Activated CD4-positive, alpha-beta T cell treated with anti-CD3 and anti-CD28 coated beads, Interleukin-2, amount 10 ng/mL, durations not matched to agents 7 days and 5 days (primary cell): ENCODE data around the gene CACNA1B. TPM values are rescaled to one million over a fixed set of nuclear protein-coding genes. Genes with fewer than 3 reads are reported as not detected.
"Not testable (repeated sequence)": the region's sequence is repeated elsewhere in the genome, so short reads cannot be mapped to it uniquely, and the experiment has no call there.

Experiments
- CTCF ChIA-PET: fragments of 350-600 bp; sonication (Branson Sonifier 250); formaldehyde crosslinking; loops from one replicate; lab custom pipeline; 2021; ENCODE audit warnings: antibody characterized with exemption; lab: Charles Lee
- POLR2A ChIA-PET: fragments of 350-600 bp; sonication (Branson Sonifier 250); formaldehyde crosslinking; loops from one replicate; lab custom pipeline; 2021; ENCODE audit warnings: antibody characterized with exemption; lab: Charles Lee
- DNase-seq: peaks from one replicate; pipeline ENCODE4 v3.0.0-alpha.2; 2020
- H3K27ac Mint-ChIP-seq: one replicate; pipeline ENCODE4 v1.8.0; 2021; ENCODE audit warnings: mild to moderate bottlenecking, moderate library complexity, mixed read lengths
- H3K27me3 Mint-ChIP-seq: one replicate; pipeline ENCODE4 v1.8.0; 2021; ENCODE audit warnings: mixed read lengths
- H3K36me3 Mint-ChIP-seq: one replicate; pipeline ENCODE4 v1.8.0; 2021; ENCODE audit warnings: low read depth, mixed read lengths
- H3K4me1 Mint-ChIP-seq: one replicate; pipeline ENCODE4 v1.8.0; 2021; ENCODE audit warnings: mixed read lengths
- H3K4me3 Mint-ChIP-seq: one replicate; pipeline ENCODE4 v1.8.0; 2021; ENCODE audit warnings: mild to moderate bottlenecking, moderate library complexity, mixed read lengths
- H3K9me3 Mint-ChIP-seq: one replicate; pipeline ENCODE4 v1.8.0; 2021; ENCODE audit warnings: mixed read lengths
- microRNA-seq: library from miRNA; unstranded; fragments of <30 nt; microRNA quantifications from one replicate; pipeline ENCODE4 v1.2.0, GENCODE V29; 2021; ENCODE audit warnings: borderline microRNAs expressed, borderline replicate concordance
- total RNA-seq, 2 experiments: library from RNA; stranded (reverse); gene quantifications; one replicate each; pipeline ENCODE4 v1.2.3, GENCODE V29; 2021

The CACNA1B gene
- total RNA-seq, 2 experiments from 2014 or later, result not detected

DNA sequence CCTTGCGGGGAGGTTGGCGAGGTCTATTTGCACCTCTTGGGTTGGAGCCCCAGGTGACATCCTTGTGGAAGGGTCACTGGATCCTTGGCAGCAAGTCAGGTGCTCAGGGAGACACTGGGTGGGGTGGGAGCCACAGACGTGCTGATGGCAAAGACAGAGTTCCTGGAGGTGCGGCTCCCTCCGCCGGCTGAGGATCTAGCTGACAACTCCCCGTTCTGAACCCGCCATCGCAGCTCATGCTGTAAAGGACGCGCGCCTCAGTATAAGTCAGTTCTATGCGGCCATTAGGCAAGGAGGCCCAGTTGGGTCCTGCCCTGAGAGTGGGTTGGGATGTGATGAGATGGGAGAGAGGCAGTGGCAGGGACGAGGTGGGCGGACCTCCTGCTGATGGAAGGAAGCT, 263.4 kb downstream of the CACNA1B start:
- POLR2A ChIA-PET, H3K4me1 Mint-ChIP-seq, H3K4me3 Mint-ChIP-seq, DNase-seq, H3K27ac Mint-ChIP-seq, H3K27me3 Mint-ChIP-seq, H3K36me3 Mint-ChIP-seq, CTCF ChIA-PET, H3K9me3 Mint-ChIP-seq: not testable (repeated sequence)

DNA sequence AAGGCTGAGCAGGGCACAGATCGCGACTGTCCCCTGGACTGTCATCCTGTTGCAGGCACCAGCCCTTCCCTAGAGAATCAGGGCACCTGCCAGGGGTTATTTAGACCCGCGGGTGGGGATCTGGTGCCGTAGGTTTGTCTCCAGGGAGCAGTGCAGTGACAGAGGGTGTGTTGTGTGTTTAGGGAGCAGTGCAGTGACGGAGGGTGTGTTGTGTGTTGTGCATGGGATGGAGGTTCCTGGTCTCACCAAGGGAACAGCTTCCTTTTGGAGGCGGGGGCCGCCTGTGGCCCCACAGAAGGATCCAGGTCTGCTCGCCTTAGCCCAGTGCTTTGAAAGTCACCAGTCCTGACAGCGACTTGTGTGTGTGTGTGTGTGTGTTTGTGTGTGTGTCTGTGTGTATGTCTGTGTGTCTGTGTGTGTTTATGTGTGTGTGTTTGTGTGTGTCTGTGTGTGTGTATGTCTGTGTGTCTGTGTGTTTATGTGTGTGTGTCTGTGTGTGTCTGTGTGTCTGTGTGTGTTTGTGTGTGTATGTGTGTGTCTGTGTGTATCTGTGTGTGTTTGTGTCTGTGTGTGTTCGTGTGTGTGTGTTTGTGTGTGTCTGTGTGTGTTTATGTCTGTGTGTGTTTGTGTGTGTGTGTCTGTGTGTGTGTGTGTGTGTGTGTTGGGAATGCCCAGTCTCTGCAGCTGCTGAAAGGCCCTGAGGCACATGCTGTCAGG, 265.1 kb downstream of the CACNA1B start:
- H3K4me3 Mint-ChIP-seq, DNase-seq, H3K27ac Mint-ChIP-seq, POLR2A ChIA-PET, H3K9me3 Mint-ChIP-seq, CTCF ChIA-PET, H3K36me3 Mint-ChIP-seq, H3K4me1 Mint-ChIP-seq, H3K27me3 Mint-ChIP-seq: not testable (repeated sequence)

DNA sequence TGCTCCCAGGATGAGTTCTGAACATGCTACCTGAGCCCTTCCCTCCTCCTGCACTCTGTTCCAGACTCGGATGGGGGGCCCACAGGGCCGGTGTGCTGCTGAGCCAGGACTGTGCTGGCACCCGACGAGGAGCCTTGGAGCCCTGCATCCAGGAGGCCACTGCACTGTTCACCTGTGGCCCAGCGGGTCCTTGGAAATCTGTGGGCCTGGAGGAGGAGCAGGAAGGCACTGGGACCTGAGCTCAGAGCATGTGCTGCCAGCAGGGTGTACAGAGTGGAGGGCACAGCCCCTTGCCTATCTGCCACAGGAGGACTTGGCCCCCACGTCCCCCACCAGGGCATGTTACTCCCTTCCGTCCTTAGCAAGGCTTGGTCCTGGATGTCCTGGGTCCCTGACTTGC, 265.9 kb downstream of the CACNA1B start:
- H3K4me1 Mint-ChIP-seq, H3K9me3 Mint-ChIP-seq, H3K4me3 Mint-ChIP-seq, CTCF ChIA-PET, DNase-seq, POLR2A ChIA-PET, H3K27me3 Mint-ChIP-seq, H3K36me3 Mint-ChIP-seq, H3K27ac Mint-ChIP-seq: not testable (repeated sequence)

DNA sequence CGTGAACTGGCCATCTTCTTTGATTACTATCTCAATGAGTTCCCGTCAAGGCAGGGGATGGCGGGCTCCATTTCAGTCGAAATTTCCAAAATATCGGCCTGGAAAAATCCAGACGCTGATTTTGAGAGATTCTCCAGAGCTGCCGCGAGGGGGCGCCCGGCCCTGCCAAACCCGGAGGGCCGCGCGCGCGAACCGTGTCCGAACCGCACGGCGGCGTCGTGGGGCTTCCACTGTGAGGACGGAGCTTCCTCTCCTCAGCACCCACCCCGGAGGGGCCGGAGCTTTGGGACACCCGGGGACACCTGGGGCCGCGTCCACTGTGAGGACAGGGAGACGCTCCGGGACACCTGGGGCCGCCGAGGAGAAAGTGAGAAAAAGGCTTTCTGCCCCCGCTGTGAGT, 270.0 kb downstream of the CACNA1B start:
- CTCF ChIA-PET, H3K27me3 Mint-ChIP-seq, H3K36me3 Mint-ChIP-seq, POLR2A ChIA-PET, H3K4me3 Mint-ChIP-seq, H3K27ac Mint-ChIP-seq, H3K4me1 Mint-ChIP-seq, H3K9me3 Mint-ChIP-seq: not testable (repeated sequence)
- DNase-seq, result peak; percentile 22

DNA sequence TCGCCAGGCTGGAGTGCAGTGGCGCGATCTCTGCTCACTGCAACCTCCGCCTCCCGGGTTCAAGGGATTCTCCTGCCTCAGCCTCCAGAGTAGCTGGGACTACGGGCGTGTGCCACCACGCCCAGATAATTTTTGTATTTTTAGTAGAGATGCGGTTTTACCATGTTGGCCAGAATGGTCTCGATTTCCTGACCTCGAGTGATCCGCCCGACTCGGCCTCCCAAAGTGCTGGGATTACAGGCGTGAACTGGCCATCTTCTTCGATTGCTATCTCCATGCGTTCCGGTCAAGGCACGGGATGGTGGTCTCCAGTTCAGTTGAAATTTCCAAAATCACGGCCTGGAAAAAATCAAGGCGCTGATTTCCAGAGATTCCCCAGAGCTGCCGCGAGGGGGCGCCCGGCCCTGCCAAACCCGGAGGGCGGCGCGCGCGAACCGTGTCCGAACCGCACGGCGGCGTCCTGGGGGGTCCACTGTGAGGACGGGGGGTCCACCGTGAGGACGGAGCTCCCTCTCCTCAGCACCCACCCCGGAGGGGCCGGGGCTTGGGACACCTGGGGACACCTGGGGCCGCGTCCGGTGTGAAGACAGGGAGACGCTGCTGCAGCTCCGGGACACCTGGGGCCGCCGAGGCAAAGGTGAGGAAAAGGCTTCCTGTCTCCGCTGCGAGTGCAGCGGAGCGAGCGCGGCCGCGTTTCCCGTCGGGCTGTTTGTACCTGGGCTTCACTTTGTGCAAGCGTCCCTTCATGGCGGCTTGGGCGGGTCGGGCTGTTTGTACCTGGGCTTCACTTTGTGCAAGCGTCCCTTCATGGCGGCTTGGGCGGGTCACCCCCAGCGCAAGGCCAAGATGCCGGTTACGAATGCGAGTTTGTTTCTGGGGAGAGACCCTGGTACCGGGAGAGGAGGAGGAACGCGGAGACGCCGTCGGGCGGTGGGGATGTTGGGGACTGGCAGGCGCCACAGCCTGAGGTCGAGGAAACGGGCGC, 272.4 kb downstream of the CACNA1B start:
- H3K4me3 Mint-ChIP-seq, result peak overlapping the region; percentile 70
- H3K27me3 Mint-ChIP-seq, H3K27ac Mint-ChIP-seq, H3K36me3 Mint-ChIP-seq, H3K9me3 Mint-ChIP-seq, CTCF ChIA-PET, H3K4me1 Mint-ChIP-seq: not testable (repeated sequence)
- DNase-seq, result peak; percentile 30
- POLR2A ChIA-PET, result interaction anchor here (0.6 kb wide), 1 partner anchor 528 kb away, joined by 3 read pairs; no protein-coding TSS in a partner anchor

DNA sequence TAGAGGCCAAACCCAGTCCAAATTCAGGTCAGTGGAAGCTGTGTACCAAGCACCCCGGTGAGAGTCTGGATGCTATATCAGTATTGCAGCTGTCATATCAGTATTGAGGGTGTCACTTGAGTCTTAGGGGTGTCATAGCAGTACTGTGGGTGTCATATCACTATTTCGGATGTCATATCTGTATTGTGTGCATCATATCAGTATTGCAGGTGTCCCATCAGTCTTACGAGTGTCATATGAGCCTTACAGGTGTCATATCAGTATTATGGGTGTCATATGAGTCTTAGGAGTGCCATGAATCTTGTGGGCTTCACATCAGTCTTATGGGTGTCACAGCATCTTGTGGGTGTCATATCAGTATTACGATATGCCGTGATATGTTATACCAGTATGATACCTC, 278.2 kb downstream of the CACNA1B start:
- H3K4me3 Mint-ChIP-seq, H3K36me3 Mint-ChIP-seq, DNase-seq, H3K9me3 Mint-ChIP-seq, H3K27ac Mint-ChIP-seq, POLR2A ChIA-PET, H3K27me3 Mint-ChIP-seq, CTCF ChIA-PET, H3K4me1 Mint-ChIP-seq: not testable (repeated sequence)

DNA sequence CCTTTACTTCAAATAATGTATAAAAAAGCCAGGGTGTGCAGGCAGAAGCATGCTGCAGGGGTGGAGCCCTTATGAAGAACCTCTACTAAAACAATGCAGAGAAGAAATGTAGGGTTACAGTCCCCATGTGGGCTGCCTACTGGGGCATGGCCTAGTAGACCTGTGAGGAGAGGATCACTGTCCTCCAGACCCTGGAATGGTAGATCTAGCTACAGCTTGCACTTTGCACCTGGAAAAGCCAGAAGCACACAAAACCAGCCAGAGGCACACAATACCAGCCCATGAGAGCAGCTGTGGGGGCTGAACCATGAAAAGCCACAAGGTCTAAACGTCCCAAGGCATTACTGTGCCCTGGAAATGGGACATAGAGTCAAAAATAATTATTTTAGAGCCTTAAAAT, 289.2 kb downstream of the CACNA1B start:
- POLR2A ChIA-PET, H3K4me3 Mint-ChIP-seq, H3K27ac Mint-ChIP-seq, H3K36me3 Mint-ChIP-seq, CTCF ChIA-PET, DNase-seq, H3K9me3 Mint-ChIP-seq, H3K4me1 Mint-ChIP-seq: not testable (repeated sequence)
- H3K27me3 Mint-ChIP-seq, result peaks cover 11% of the 10 kb centered on the region

Small RNAs within 50 kb of the gene (microRNA-seq; reads per million reads assigned to microRNA genes)
- 1.3 reads per million for gene MIR602
